Measurements from ENCODE around the gene BLOC1S1. TPM values are rescaled to one million over a fixed set of nuclear protein-coding genes. Genes with fewer than 3 reads are reported as not detected.

BLOC1S1 gene
- total and polyA plus RNA-seq, 2 of the 4 experiments (the other 2 are of a cell fraction) = 128 to 285 TPM

DNA sequence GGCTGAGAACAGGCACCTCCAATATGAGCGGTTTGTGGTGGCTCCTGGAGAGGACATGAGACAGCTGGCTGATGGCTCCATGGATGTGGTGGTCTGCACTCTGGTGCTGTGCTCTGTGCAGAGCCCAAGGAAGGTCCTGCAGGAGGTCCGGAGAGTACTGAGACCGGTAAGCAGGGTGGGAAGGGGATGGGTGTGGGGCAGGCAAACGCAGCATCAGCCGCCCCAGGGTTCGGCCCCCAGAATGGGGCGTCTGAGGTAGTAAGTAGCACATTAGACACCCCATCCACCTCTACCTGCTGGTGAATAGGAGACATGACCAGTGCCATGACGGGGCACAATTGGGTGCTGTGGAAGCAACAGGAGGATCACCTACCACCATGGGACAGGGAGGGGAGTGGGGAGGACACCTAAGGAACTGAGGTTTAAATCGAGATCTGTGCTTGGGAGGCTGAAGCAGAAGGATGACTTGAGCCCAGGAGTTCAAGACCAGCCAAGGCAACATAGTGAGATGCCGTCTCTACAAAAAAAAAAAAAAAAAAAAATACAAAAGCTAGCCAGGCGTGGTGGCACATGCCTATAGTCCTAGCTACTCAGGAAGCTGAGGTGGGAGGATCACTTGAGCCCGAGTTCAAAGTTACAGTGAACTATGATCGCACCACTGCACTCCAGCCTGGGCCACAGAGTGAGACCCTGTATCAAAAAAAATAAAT, 33.6 kb upstream of the BLOC1S1 start:
- H2BK120ac ChIP-seq (ENCODE audit: low read depth, low read length) = no peak overlapping the region
- no peak overlapping the region for H3K9ac ChIP-seq (ENCODE audit: low read depth, low read length)
- no peak overlapping the region for H3K4me3 ChIP-seq (ENCODE audit: insufficient read depth, low read depth, low read length)
- H4K20me1 ChIP-seq (ENCODE audit: insufficient read depth, low read length) = no peaks in the 10 kb centered on the region
- H3K4ac ChIP-seq (ENCODE audit: low read depth, low read length) = no peak overlapping the region
- intact Hi-C loops (cut with micrococcal nuclease) (no loop called here), dilution Hi-C loops (cut with HindIII; ENCODE audit: low sequenced_read_pairs, unreplicated experiment) (no loop called here), in situ Hi-C loops (cut with MboI; ENCODE audit: low sequenced_read_pairs) (no loop called here)
- H4K8ac ChIP-seq (ENCODE audit: low read depth in 2 of 2, low read length in 2 of 2) = no peak overlapping the region
- no peak overlapping the region for H4K91ac ChIP-seq (ENCODE audit: insufficient read depth, low read depth, low read length)
- H3K23ac ChIP-seq (ENCODE audit: low read depth, low read length) = no peak overlapping the region
- H3K9me1 ChIP-seq (ENCODE audit: insufficient read depth, low read length) = no peaks in the 10 kb centered on the region
- no peak overlapping the region for H2BK5ac ChIP-seq (ENCODE audit: low read depth, low read length, poor library complexity, severe bottlenecking)
- H3K4me2 ChIP-seq (ENCODE audit: low read depth, low read length) = no peak overlapping the region
- no peak overlapping the region for H3K14ac ChIP-seq (replicated peaks; ENCODE audit: low read depth, low read length)
- H2BK20ac ChIP-seq (ENCODE audit: low read depth, low read length) = no peak overlapping the region
- no peak overlapping the region for H2AK9ac ChIP-seq (replicated peaks; ENCODE audit: low read depth, low read length, poor library complexity)
- no peaks in the 10 kb centered on the region for H3K79me1 ChIP-seq (ENCODE audit: low read depth in 1 of 2, low read length in 2 of 2)
- DNase-seq = no peak
- peaks cover 12% of the 10 kb centered on the region for H3K27me3 ChIP-seq (ENCODE audit: control insufficient read depth, insufficient read depth, low read length)
- H3K9me3 ChIP-seq (ENCODE audit: control insufficient read depth, insufficient read depth, low read length) = no peaks in the 10 kb centered on the region
- H3K18ac ChIP-seq (ENCODE audit: low read depth, low read length) = no peak overlapping the region
- peak overlapping the region; percentile 85 for H2AFZ ChIP-seq (replicated peaks; ENCODE audit: low read length, poor library complexity)
- H2AK5ac ChIP-seq (ENCODE audit: low read depth, low read length) = no peak overlapping the region
- ChIA-PET POLR2A (ENCODE audit: unreplicated experiment) (no interaction called here), CTCF (interaction anchor here (1.1 to 1.2 kb wide), 2 partner anchors 14 to 56 kb away, joined by 3 read pairs; no protein-coding TSS in a partner anchor)
- no peaks in the 10 kb centered on the region for H3K36me3 ChIP-seq (ENCODE audit: control insufficient read depth, insufficient read depth, low read length)
- H3K4me1 ChIP-seq (ENCODE audit: control insufficient read depth, insufficient read depth, low read length) = peaks cover 2% of the 10 kb centered on the region
- H2BK15ac ChIP-seq (ENCODE audit: low read depth, low read length) = no peak overlapping the region
- no peak overlapping the region for H3K27ac ChIP-seq (ENCODE audit: insufficient read depth, low read length)
- no peak for ATAC-seq (ENCODE audit: low read depth)
- TF ChIP-seq FOS (IDR thresholded peaks at IDR 0.05; ENCODE audit: low read depth, low read length) = no peak
- no TSS peak for BruUV-seq (replicated peaks)
- no peak overlapping the region for H4K5ac ChIP-seq (ENCODE audit: low read depth, low read length)
- H3K56ac ChIP-seq (ENCODE audit: extremely low read depth, insufficient read depth, low read length) = no peak overlapping the region
- 60% methylated on average over 1 of the region's 13 CpGs; no CpG with 5 or more reads in 1 of the 2 experiments for WGBS, 2 experiments (ENCODE audit: extremely low coverage in 2 of 2, insufficient read length in 1 of 2)

Measured in IMR-90 (cell line).